GM20000 (cell line): ENCODE results near the gene PPP1R13L.
A peak's percentile ranks its signal among the peaks of the same experiment; 100 is the strongest.

ENCODE experiments used
- DNase-seq: peaks from one replicate; pipeline ENCODE4 v3.0.0; 2012; ENCODE audit warnings: low spot score
- CTCF ChIP-seq: IDR thresholded peaks from 2 replicates; pipeline ENCODE4 v1.5.1; 2012; ENCODE audit warnings: mild to moderate bottlenecking, control low read depth; ENCODE audit errors: extremely low read depth, missing control alignments

PPP1R13L gene

DNA sequence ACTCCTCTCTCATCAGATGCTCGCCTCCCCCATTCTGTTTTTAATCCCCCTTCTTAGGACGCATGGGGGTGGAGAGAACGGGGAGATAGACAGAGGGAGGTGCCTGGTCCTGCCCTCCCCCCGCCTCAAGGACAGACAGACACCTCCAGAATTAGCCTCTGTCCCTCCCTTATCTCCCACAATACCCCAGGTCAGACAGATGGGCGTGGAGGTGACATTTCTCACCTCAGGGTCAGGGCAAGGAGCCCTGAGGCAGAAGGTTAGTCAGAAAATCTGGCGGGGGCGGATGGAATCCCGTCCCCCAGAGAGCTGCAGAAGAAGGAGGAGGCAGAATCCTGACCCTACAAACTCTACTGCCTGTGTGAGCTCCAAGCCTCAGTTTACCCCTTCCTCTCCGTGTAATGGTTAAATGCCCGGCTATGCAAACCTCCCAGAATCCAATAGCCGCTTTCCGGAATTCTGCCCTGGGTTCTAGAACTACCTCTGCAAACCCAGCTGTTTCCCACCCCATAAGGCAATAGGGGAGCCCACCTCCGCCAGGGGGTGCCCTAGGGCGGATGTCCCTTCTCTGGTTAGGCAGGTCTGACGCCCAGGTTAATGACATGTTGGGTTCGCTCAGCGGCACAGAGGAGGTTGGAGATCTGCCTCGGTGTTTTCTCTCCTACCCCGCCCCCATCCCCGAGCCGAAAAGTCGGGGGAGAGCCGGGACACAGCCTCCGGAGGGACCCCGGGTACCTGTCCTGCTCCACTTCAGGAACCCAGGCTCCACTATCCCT, 900 bp downstream of the PPP1R13L start:
- TF ChIP-seq CTCF = peak; percentile 72
- DNase-seq = peak; percentile 90

DNA sequence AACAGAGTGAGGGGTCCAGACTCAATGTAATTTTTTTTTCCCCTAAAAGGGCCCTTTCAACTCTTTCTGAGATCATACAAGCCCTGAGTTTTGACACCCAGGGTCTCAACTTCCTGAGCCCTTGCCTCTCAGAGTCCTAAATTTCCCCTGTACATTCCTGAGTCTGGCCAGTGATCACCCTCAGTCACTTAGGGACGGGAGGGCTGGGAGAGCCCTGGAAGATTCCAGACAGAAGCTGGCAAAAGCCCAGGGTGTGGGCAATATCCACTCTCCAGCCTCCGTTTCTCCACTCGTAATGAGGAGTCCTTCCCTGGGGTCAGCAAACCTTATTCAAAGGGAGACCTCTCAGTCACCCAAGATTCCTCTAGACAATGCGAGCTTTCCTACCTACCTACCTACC, 1.6 kb downstream of the PPP1R13L start:
- TF ChIP-seq CTCF = no peak
- DNase-seq = no peak

DNA sequence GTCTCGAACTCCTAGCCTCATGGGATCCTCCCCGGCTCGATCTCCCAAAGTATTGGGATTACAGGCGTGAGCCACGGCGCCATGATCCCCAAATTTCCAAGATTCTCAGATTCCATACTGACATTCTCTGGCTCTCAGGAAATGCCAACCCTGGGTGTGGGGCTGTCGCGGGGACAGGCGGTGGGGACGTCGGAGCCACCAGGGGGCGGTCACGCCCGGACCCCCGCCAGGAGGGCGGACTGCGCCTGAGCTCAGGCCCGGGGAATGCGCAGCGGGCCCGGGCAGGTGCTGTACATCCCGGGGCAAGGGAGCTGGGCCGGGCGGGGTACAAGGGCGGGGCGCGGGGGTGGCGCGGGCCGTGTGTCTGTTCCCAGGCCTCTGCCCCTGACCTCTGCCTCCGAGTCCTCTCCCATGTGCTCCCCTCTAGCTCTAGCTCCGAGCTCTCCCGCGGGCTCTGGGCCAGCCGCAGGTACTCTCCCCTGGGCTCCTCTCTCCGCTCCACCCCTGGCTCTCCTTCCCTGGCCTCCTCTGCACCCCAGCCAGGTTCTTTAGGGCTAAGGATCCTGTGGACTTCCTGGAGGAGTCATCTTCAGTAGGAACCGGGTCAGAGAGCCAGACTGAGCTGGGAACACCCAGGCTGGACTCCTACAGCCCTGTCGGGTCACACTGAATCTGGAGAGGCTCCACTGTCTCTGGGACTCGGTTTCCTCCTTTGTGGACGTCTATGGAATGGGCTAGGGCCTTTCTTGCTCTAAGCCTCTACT, 2.4 kb downstream of the PPP1R13L start:
- peak; percentile 69 for DNase-seq

GRCh38 chr19:45401815-45402214, 3.1 kb downstream of the PPP1R13L start:
- TF ChIP-seq CTCF = no peak
- DNase-seq = no peak

More for the DNA sequence above, 2.4 kb downstream of the PPP1R13L start:
- TF ChIP-seq CTCF = peak; percentile 56

DNA sequence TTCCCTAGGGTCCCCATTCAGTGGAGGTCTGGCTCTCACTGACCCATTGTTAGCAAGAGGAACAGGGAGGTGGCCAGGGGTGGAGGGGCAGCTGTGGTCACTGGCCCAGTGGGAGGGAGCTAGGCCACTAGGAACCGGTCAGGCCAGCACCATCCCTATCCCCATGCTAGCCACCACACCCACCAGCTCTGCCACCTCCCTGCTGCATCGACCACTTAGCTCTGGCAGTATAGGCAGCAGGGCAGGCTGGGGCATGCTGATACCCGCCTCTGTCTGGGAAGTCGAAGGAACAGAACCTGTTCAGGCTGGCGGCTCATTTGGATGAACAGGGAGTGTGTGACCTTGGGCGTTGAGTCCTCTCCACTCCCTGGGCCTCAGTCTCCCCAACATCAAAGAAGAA, 4.7 kb downstream of the PPP1R13L start:
- no peak for DNase-seq
- no peak for TF ChIP-seq CTCF

DNA sequence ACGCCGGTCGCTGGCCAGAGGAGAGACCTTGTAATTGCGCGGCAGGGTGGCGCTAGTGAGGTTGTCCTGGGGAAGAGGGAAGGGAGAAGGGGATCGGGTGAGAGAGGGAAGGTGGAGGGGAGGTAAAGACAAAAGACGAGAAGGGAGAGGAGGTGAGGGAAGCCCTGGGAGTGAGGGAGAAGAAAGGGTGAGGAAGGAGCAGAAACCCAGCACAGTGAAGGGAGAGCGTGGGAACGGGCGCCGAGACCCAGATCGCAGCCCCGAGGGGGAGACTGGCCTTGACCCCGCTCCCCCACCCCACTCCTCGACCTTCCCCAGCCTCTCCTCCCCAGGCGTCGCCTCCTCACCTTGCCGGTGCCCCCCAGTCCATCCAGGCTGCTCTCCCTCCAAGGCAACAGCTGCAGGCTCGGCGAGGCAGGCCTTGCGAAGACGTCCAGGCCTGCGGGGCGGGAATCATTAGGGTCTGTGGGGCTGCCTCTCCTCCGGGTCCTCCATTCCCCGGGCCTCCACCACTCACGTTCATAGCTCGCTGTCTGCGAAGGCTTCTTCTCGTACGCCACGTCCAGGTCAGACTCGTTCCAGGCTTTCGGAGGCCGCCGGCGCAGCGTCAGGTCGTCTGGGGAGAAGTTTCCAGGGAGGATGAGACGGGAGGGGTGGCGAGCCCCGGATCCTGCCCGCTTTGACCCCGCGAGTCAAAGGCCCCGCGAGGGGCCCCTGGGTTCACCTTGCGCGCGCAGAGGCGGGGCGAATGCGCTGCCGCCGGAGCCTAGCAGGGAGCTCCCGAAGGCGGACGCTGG, 8.8 kb downstream of the PPP1R13L start:
- no peak for TF ChIP-seq CTCF
- no peak for DNase-seq
